ENCODE measurements around the gene MECR.

Gene MECR

GRCh38 chr1:29221296-29221695, 9.4 kb downstream of the MECR start:
- peaks cover 38% of the 10 kb centered on the region for H3K79me1 ChIP-seq (replicated peaks; ENCODE audit: low read length, poor library complexity, severe bottlenecking)
- no peak overlapping the region for H3K9ac ChIP-seq (ENCODE audit: low read length)
- WGBS, result 96% methylated on average over 3 of the region's 3 CpGs
- no peak overlapping the region for H3K4ac ChIP-seq (ENCODE audit: low read depth in 1 of 2, low read length in 2 of 2)
- H3K27me3 ChIP-seq (ENCODE audit: control insufficient read depth in 1 of 2, insufficient read depth in 1 of 2, low read length in 2 of 2), result no peaks in the 10 kb centered on the region
- DNase-seq, result no peak
- H2BK12ac ChIP-seq (ENCODE audit: low read length in 2 of 2), result no peak overlapping the region
- peaks cover 2 to 55% of the 10 kb centered on the region in 2 experiments for H3K36me3 ChIP-seq (ENCODE audit: control insufficient read depth in 1 of 2, insufficient read depth in 2 of 2, low read depth in 1 of 2, low read length in 2 of 2)
- H3K18ac ChIP-seq (ENCODE audit: low read depth in 1 of 2, low read length in 2 of 2), result no peak overlapping the region
- H4K91ac ChIP-seq (ENCODE audit: low read length), result no peak overlapping the region
- H2AK5ac ChIP-seq (ENCODE audit: low read length, severe bottlenecking), result peak overlapping the region; percentile 44
- no peak overlapping the region for H4K8ac ChIP-seq (ENCODE audit: low read length)
- no peak overlapping the region for H2BK15ac ChIP-seq (ENCODE audit: low read depth, poor library complexity, severe bottlenecking)
- H3K14ac ChIP-seq (ENCODE audit: low read length in 2 of 2), result no peak overlapping the region
- H2BK5ac ChIP-seq (ENCODE audit: low read depth, low read length, poor library complexity, severe bottlenecking), result no peak overlapping the region
- no peak overlapping the region for H3K23ac ChIP-seq (ENCODE audit: low read length in 2 of 2)
- no peak overlapping the region for H3K4me2 ChIP-seq (ENCODE audit: low read length, poor library complexity, severe bottlenecking)
- H2BK120ac ChIP-seq (ENCODE audit: low read depth, low read length), result no peak overlapping the region
- no peaks in the 10 kb centered on the region for H3K9me3 ChIP-seq (ENCODE audit: control insufficient read depth, low read length)
- H3K4me3 ChIP-seq (ENCODE audit: insufficient read depth in 1 of 2, low read depth in 1 of 2, low read length in 2 of 2), result no peak overlapping the region
- H2AFZ ChIP-seq (ENCODE audit: low read depth, low read length), result no peak overlapping the region
- H3K27ac ChIP-seq (ENCODE audit: low read length, poor library complexity, severe bottlenecking), result no peak overlapping the region
- H3K4me1 ChIP-seq (ENCODE audit: control insufficient read depth, insufficient read depth, low read depth, low read length), result peaks cover 15% of the 10 kb centered on the region

- Histone ChIP-seq H2BK15ac (ENCODE audit: low read depth, poor library complexity, severe bottlenecking) (no peak overlapping the region), H3K4ac (ENCODE audit: low read depth in 1 of 2, low read length in 2 of 2) (no peak overlapping the region), H3K27me3 (ENCODE audit: control insufficient read depth in 1 of 2, insufficient read depth in 1 of 2, low read length in 2 of 2) (no peaks in the 10 kb centered on the region), H3K9me3 (ENCODE audit: control insufficient read depth, low read length) (no peaks in the 10 kb centered on the region), H3K23ac (ENCODE audit: low read length in 2 of 2) (no peak overlapping the region), H3K4me1 (ENCODE audit: control insufficient read depth, insufficient read depth, low read depth, low read length) (peaks cover 7% of the 10 kb centered on the region), H3K9ac (ENCODE audit: low read length) (no peak overlapping the region), H3K4me3 (ENCODE audit: insufficient read depth in 1 of 2, low read depth in 1 of 2, low read length in 2 of 2) (no peak overlapping the region), H3K79me1 (replicated peaks; ENCODE audit: low read length, poor library complexity, severe bottlenecking) (peaks cover 23% of the 10 kb centered on the region), H3K36me3 (ENCODE audit: control insufficient read depth in 1 of 2, insufficient read depth in 2 of 2, low read depth in 1 of 2, low read length in 2 of 2) (peaks cover 23 to 59% of the 10 kb centered on the region in 2 experiments), H2BK120ac (ENCODE audit: low read depth, low read length) (no peak overlapping the region), H2AK5ac (ENCODE audit: low read length, severe bottlenecking) (no peak overlapping the region), H3K14ac (ENCODE audit: low read length in 2 of 2) (no peak overlapping the region), H2AFZ (ENCODE audit: low read depth, low read length) (no peak overlapping the region), H4K8ac (ENCODE audit: low read length) (no peak overlapping the region), H3K18ac (ENCODE audit: low read depth in 1 of 2, low read length in 2 of 2) (no peak overlapping the region), H2BK5ac (ENCODE audit: low read depth, low read length, poor library complexity, severe bottlenecking) (no peak overlapping the region), H3K4me2 (ENCODE audit: low read length, poor library complexity, severe bottlenecking) (no peak overlapping the region), H2BK12ac (ENCODE audit: low read length in 2 of 2) (no peak overlapping the region), H4K91ac (ENCODE audit: low read length) (no peak overlapping the region), H3K27ac (ENCODE audit: low read length, poor library complexity, severe bottlenecking) (no peak overlapping the region)
- no peak for DNase-seq
- 100% methylated on average over 1 of the region's 2 CpGs for WGBS
Measured at GRCh38 chr1:29218223-29218622, 12.5 kb downstream of the MECR start.

DNA sequence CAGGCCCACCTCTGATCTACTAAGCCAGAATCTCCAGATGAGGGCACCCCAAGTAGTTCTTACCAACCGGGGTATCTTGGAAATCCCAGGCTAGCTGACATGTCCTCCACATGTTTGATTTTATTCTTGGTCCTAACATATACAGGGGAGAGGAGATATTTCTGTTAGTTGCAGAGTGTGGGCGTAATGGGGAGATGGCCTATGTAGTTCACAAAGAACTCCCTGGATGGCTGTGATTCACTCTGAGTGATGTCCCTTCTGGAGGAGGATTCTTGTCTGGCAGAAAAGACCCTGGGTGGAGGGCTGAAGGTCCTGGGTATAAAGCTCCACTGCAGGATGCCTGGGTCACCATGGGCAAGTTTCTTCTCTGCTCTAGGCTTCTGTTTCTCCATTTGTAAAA, 13.1 kb downstream of the MECR start:
- H3K18ac ChIP-seq (ENCODE audit: low read depth in 1 of 2, low read length in 2 of 2), result no peak overlapping the region
- H3K9ac ChIP-seq (ENCODE audit: low read length), result peak overlapping the region; percentile 11
- peaks cover 28 to 61% of the 10 kb centered on the region in 2 experiments for H3K36me3 ChIP-seq (ENCODE audit: control insufficient read depth in 1 of 2, insufficient read depth in 2 of 2, low read depth in 1 of 2, low read length in 2 of 2)
- no peak overlapping the region for H4K91ac ChIP-seq (ENCODE audit: low read length)
- H3K4me2 ChIP-seq (ENCODE audit: low read length, poor library complexity, severe bottlenecking), result no peak overlapping the region
- H2BK12ac ChIP-seq (ENCODE audit: low read length in 2 of 2), result no peak overlapping the region
- no peak overlapping the region for H2BK120ac ChIP-seq (ENCODE audit: low read depth, low read length)
- no peak for DNase-seq
- H2AFZ ChIP-seq (ENCODE audit: low read depth, low read length), result no peak overlapping the region
- peaks cover 3% of the 10 kb centered on the region for H3K4me1 ChIP-seq (ENCODE audit: control insufficient read depth, insufficient read depth, low read depth, low read length)
- no peak overlapping the region for H2AK5ac ChIP-seq (ENCODE audit: low read length, severe bottlenecking)
- H2BK15ac ChIP-seq (ENCODE audit: low read depth, poor library complexity, severe bottlenecking), result no peak overlapping the region
- no peak overlapping the region for H4K8ac ChIP-seq (ENCODE audit: low read length)
- peaks cover 23% of the 10 kb centered on the region for H3K79me1 ChIP-seq (replicated peaks; ENCODE audit: low read length, poor library complexity, severe bottlenecking)
- no peak overlapping the region for H3K23ac ChIP-seq (ENCODE audit: low read length in 2 of 2)
- no peak overlapping the region for H2BK5ac ChIP-seq (ENCODE audit: low read depth, low read length, poor library complexity, severe bottlenecking)
- no peak overlapping the region for H3K27ac ChIP-seq (ENCODE audit: low read length, poor library complexity, severe bottlenecking)
- H3K4me3 ChIP-seq (ENCODE audit: insufficient read depth in 1 of 2, low read depth in 1 of 2, low read length in 2 of 2), result no peak overlapping the region
- H3K27me3 ChIP-seq (ENCODE audit: control insufficient read depth in 1 of 2, insufficient read depth in 1 of 2, low read length in 2 of 2), result no peaks in the 10 kb centered on the region
- no peaks in the 10 kb centered on the region for H3K9me3 ChIP-seq (ENCODE audit: control insufficient read depth, low read length)
- WGBS, result 97% methylated on average over 2 of the region's 2 CpGs
- H3K4ac ChIP-seq (ENCODE audit: low read depth in 1 of 2, low read length in 2 of 2), result no peak overlapping the region
- no peak overlapping the region for H3K14ac ChIP-seq (ENCODE audit: low read length in 2 of 2)

DNA sequence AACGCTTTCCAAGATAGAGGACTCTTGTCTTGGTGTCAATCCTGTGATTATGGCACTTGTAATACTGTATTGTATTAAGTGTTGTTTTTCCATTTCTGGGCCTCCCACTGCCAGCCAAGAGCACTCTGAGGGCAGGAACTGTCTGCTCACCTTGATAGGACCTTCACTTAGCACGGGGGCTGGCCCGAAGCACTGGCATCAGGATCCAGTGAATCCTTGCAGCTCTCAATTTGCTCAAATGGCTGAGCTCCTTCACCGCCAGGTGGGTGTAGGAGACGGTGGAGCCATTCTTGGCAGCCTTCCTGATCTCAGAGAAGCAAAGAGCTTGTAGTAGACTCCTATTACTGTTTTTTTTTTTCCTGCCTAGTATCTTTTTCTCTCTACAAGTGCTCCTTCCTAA, 17.7 kb downstream of the MECR start:
- no peak overlapping the region for H2BK5ac ChIP-seq (ENCODE audit: low read depth, low read length, poor library complexity, severe bottlenecking)
- no peak overlapping the region for H2AFZ ChIP-seq (ENCODE audit: low read depth, low read length)
- H3K4me3 ChIP-seq (ENCODE audit: insufficient read depth in 1 of 2, low read depth in 1 of 2, low read length in 2 of 2), result no peak overlapping the region
- no peak overlapping the region for H3K9ac ChIP-seq (ENCODE audit: low read length)
- peaks cover 42 to 63% of the 10 kb centered on the region in 2 experiments for H3K36me3 ChIP-seq (ENCODE audit: control insufficient read depth in 1 of 2, insufficient read depth in 2 of 2, low read depth in 1 of 2, low read length in 2 of 2)
- no peak overlapping the region for H3K18ac ChIP-seq (ENCODE audit: low read depth in 1 of 2, low read length in 2 of 2)
- H2BK12ac ChIP-seq (ENCODE audit: low read length in 2 of 2), result no peak overlapping the region
- no peak overlapping the region for H2BK15ac ChIP-seq (ENCODE audit: low read depth, poor library complexity, severe bottlenecking)
- no peak overlapping the region for H2BK120ac ChIP-seq (ENCODE audit: low read depth, low read length)
- no peak overlapping the region for H3K14ac ChIP-seq (ENCODE audit: low read length in 2 of 2)
- H3K79me1 ChIP-seq (replicated peaks; ENCODE audit: low read length, poor library complexity, severe bottlenecking), result peaks cover 6% of the 10 kb centered on the region
- H3K27me3 ChIP-seq (ENCODE audit: control insufficient read depth in 1 of 2, insufficient read depth in 1 of 2, low read length in 2 of 2), result no peaks in the 10 kb centered on the region
- H3K27ac ChIP-seq (ENCODE audit: low read length, poor library complexity, severe bottlenecking), result no peak overlapping the region
- 97% methylated on average over 5 of the region's 5 CpGs for WGBS
- no peak overlapping the region for H3K4ac ChIP-seq (ENCODE audit: low read depth in 1 of 2, low read length in 2 of 2)
- DNase-seq, result no peak
- no peak overlapping the region for H3K23ac ChIP-seq (ENCODE audit: low read length in 2 of 2)
- H3K4me2 ChIP-seq (ENCODE audit: low read length, poor library complexity, severe bottlenecking), result no peak overlapping the region
- H3K9me3 ChIP-seq (ENCODE audit: control insufficient read depth, low read length), result no peaks in the 10 kb centered on the region
- H4K8ac ChIP-seq (ENCODE audit: low read length), result no peak overlapping the region
- H4K91ac ChIP-seq (ENCODE audit: low read length), result no peak overlapping the region
- peaks cover 8% of the 10 kb centered on the region for H3K4me1 ChIP-seq (ENCODE audit: control insufficient read depth, insufficient read depth, low read depth, low read length)
- no peak overlapping the region for H2AK5ac ChIP-seq (ENCODE audit: low read length, severe bottlenecking)
